NK-92 (cell line): ENCODE data around the gene GGNBP2.

Source experiments
- DNase-seq: peaks from one replicate; lab custom pipeline; 2025; ENCODE audit not compliant: unreplicated experiment; lab: John Stamatoyannopoulos, UW

Gene GGNBP2

GRCh38 chr17:36628576-36628975 is 83.9 kb downstream of the GGNBP2 start:
- DNase-seq: no peak

GRCh38 chr17:36629252-36629847 is 84.6 kb downstream of the GGNBP2 start:
- no peak for DNase-seq

GRCh38 chr17:36629970-36630502 is 85.3 kb downstream of the GGNBP2 start:
- no peak for DNase-seq

- DNase-seq: no peak
Measured at GRCh38 chr17:36631022-36631421, 86.3 kb downstream of the GGNBP2 start.

GRCh38 chr17:36632916-36633771 is 88.4 kb downstream of the GGNBP2 start:
- no peak for DNase-seq
